Activated CD8-positive, alpha-beta memory T cell treated with anti-CD3 and anti-CD28 coated beads for 36 hours (primary cell): Measurements from ENCODE around the gene DAND5. TPM values are rescaled to one million over a fixed set of nuclear protein-coding genes. Genes with fewer than 3 reads are reported as not detected.

Experiments used
- CTCF ChIA-PET: fragments of 350-600 bp; sonication (Branson Sonifier 250); formaldehyde crosslinking; loops from one replicate; lab custom pipeline; 2021; ENCODE audit warnings: antibody characterized with exemption; lab: Charles Lee
- POLR2A ChIA-PET: fragments of 350-600 bp; sonication (Branson Sonifier 250); formaldehyde crosslinking; loops from one replicate; lab custom pipeline; 2021; ENCODE audit warnings: antibody characterized with exemption; lab: Charles Lee
- total RNA-seq, 2 experiments: library from RNA; stranded (reverse); gene quantifications; one replicate each; pipeline ENCODE4 v1.2.3, GENCODE V29; 2021

DAND5 gene
- total RNA-seq, 2 experiments from 2014 or later: not detected

GRCh38 chr19:12997179-12997966 is 28.0 kb downstream of the DAND5 start:
- ChIA-PET POLR2A (no interaction called here), CTCF (interaction anchor here (0.8 to 1.1 kb wide), 2 partner anchors 17 to 64 kb away, joined by 3 read pairs; no protein-coding TSS in a partner anchor)

GRCh38 chr19:12997967-12998940 is 28.9 kb downstream of the DAND5 start:
- ChIA-PET CTCF (interaction anchor here (1.0 kb wide), 1 partner anchor 14 kb away, joined by 3 read pairs; no protein-coding TSS in a partner anchor), POLR2A (no interaction called here)

- CTCF ChIA-PET: no interaction called here
Measured at GRCh38 chr19:13001166-13001501, 31.8 kb downstream of the DAND5 start.

GRCh38 chr19:13001502-13002165 is 32.3 kb downstream of the DAND5 start:
- CTCF ChIA-PET: interaction anchor here (1.0 kb wide), 1 partner anchor 12 kb away, joined by 3 read pairs; no protein-coding TSS in a partner anchor
- POLR2A ChIA-PET: no interaction called here

More at GRCh38 chr19:13001166-13001501, 31.8 kb downstream of the DAND5 start:
- POLR2A ChIA-PET: no interaction called here

- ChIA-PET CTCF (interaction anchor here (1.0 to 1.8 kb wide), 2 partner anchors 12 to 37 kb away, joined by 3 to 5 read pairs; no protein-coding TSS in a partner anchor), POLR2A (no interaction called here)
Measured at GRCh38 chr19:13002166-13002898, 33.0 kb downstream of the DAND5 start.

- ChIA-PET POLR2A (no interaction called here), CTCF (interaction anchor here (1.0 to 1.8 kb wide), 2 partner anchors 38 to 58 kb away, joined by 4 to 5 read pairs; no protein-coding TSS in a partner anchor)
Measured at GRCh38 chr19:13003081-13003480, 33.7 kb downstream of the DAND5 start.

- POLR2A ChIA-PET: no interaction called here
- CTCF ChIA-PET: interaction anchor here (0.8 to 1.4 kb wide), 3 partner anchors 9 to 57 kb away, joined by 3 to 6 read pairs (median 4); no protein-coding TSS in a partner anchor
Measured at GRCh38 chr19:13004273-13004672, 34.9 kb downstream of the DAND5 start.

GRCh38 chr19:13005253-13005652 is 35.9 kb downstream of the DAND5 start:
- CTCF ChIA-PET: interaction anchor here (1.0 to 1.4 kb wide), 4 partner anchors 28 to 56 kb away, joined by 3 to 6 read pairs (median 4); no protein-coding TSS in a partner anchor
- POLR2A ChIA-PET: interaction anchor here (0.8 kb wide), 1 partner anchor 8 kb away, joined by 3 read pairs; no protein-coding TSS in a partner anchor

- POLR2A ChIA-PET: interaction anchor here (0.8 kb wide), 1 partner anchor 8 kb away, joined by 3 read pairs; no protein-coding TSS in a partner anchor
- CTCF ChIA-PET: interaction anchor here (0.5 to 1.4 kb wide), 5 partner anchors 26 to 56 kb away, joined by 3 to 6 read pairs (median 3); no protein-coding TSS in a partner anchor
Measured at GRCh38 chr19:13005861-13006370, 36.5 kb downstream of the DAND5 start.

GRCh38 chr19:13006431-13007281 is 37.3 kb downstream of the DAND5 start:
- CTCF ChIA-PET: interaction anchor here (0.5 to 1.2 kb wide), 3 partner anchors 25 to 55 kb away, joined by 3 to 5 read pairs (median 3); no protein-coding TSS in a partner anchor

GRCh38 chr19:13007292-13008045 is 38.1 kb downstream of the DAND5 start:
- CTCF ChIA-PET: interaction anchor here (1.1 to 1.9 kb wide), 2 partner anchors 40 to 87 kb away, joined by 3 to 9 read pairs; no protein-coding TSS in a partner anchor
- POLR2A ChIA-PET: no interaction called here

More at GRCh38 chr19:13006431-13007281, 37.3 kb downstream of the DAND5 start:
- POLR2A ChIA-PET: no interaction called here

- ChIA-PET CTCF (interaction anchor here (1.8 to 1.9 kb wide), 2 partner anchors 31 to 85 kb away, joined by 5 to 9 read pairs; no protein-coding TSS in a partner anchor), POLR2A (no interaction called here)
Measured at GRCh38 chr19:13008926-13009787, 39.8 kb downstream of the DAND5 start.

- ChIA-PET CTCF (interaction anchor here (0.5 to 1.9 kb wide), 4 partner anchors 18 to 191 kb away, joined by 3 to 10 read pairs (median 3); no protein-coding TSS in a partner anchor), POLR2A (no interaction called here)
Measured at GRCh38 chr19:13010038-13010991, 40.9 kb downstream of the DAND5 start.
